Fibroblast of mammary gland (primary cell): ENCODE data around the gene MRPS11.
A peak's percentile ranks its signal among the peaks of the same experiment; 100 is the strongest.
"Not testable (repeated sequence)": the region's sequence is repeated elsewhere in the genome, so short reads cannot be mapped to it uniquely, and the experiment has no call there.

Source experiments
- DNase-seq: peaks from one replicate; pipeline ENCODE4 v3.0.0-alpha.2; 2010; ENCODE audit warnings: low read depth
- H3K4me3 ChIP-seq: 2 replicates; pipeline ENCODE4 v1.5.1; 2011; ENCODE audit warnings: low read depth, mild to moderate bottlenecking, low read length, moderate library complexity; ENCODE audit not compliant: control insufficient read depth
- TF ChIP-seq, protein P1 (sequence below): conservative IDR thresholded peaks from 2 replicates; pipeline ENCODE4 v1.5.1; 2011; ENCODE audit warnings: low read depth, low read length, inconsistent platforms; ENCODE audit not compliant: control insufficient read depth, insufficient read depth

MRPS11 gene

GRCh38 chr15:88469321-88469720 is 1.8 kb downstream of the MRPS11 start:
- TF ChIP-seq, protein P1, sequence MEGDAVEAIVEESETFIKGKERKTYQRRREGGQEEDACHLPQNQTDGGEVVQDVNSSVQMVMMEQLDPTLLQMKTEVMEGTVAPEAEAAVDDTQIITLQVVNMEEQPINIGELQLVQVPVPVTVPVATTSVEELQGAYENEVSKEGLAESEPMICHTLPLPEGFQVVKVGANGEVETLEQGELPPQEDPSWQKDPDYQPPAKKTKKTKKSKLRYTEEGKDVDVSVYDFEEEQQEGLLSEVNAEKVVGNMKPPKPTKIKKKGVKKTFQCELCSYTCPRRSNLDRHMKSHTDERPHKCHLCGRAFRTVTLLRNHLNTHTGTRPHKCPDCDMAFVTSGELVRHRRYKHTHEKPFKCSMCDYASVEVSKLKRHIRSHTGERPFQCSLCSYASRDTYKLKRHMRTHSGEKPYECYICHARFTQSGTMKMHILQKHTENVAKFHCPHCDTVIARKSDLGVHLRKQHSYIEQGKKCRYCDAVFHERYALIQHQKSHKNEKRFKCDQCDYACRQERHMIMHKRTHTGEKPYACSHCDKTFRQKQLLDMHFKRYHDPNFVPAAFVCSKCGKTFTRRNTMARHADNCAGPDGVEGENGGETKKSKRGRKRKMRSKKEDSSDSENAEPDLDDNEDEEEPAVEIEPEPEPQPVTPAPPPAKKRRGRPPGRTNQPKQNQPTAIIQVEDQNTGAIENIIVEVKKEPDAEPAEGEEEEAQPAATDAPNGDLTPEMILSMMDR: no peak
- no peak overlapping the region for H3K4me3 ChIP-seq
- DNase-seq: no peak

- no peak for DNase-seq
- TF ChIP-seq, protein P1: peak; percentile 11
- H3K4me3 ChIP-seq: no peak overlapping the region
These were observed 3.3 kb downstream of the MRPS11 start for GRCh38 chr15:88470625-88471372.

- TF ChIP-seq, protein P1: no peak
- no peak for DNase-seq
- H3K4me3 ChIP-seq: no peak overlapping the region
These were observed 4.7 kb downstream of the MRPS11 start for GRCh38 chr15:88472225-88472624.

GRCh38 chr15:88473661-88474293 is 6.3 kb downstream of the MRPS11 start:
- not testable (repeated sequence) for DNase-seq, H3K4me3 ChIP-seq

DNA sequence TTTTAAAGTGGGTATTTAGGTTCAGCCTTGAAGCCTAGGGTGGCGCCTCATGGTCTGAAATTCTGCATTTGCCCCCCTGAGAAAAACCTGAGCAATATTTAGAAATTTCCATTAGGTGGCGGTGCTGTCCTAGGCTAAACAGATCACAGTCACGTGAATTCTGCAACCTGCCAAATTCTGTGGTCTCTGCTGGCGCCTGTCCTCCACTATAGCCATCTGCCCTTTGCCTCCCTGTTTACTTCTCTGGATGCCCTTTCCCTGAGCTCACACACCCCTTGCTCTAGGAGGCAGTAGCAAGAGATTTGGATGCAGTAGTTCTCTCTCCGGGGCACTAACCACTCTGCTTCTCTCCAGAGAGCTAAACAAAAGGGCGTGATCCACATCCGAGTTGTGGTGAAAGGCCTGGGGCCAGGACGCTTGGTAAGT is 9.1 kb downstream of the MRPS11 start:
- TF ChIP-seq, protein P1: peak; percentile 61
- no peak overlapping the region for H3K4me3 ChIP-seq
- DNase-seq: peak; percentile 68

DNA sequence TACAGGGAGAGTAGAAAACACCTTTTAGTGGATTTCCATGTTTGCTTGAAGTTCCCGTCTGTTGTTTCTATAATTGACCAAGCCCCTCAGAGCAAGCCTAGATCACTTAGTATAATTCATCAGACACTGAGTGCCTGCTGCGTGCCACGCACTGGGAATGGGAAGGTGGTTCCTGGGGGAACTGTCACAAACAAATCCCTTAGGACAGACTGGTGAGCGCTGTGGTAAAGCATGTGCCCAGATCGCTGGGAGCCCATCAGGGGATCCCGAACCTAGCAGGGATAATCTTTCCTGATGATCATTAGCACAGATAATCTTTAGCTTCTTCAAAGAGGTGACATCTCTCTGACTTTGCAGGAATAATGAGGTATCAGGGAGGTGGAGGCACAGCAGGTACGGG is 9.6 kb downstream of the MRPS11 start:
- H3K4me3 ChIP-seq: no peak overlapping the region
- no peak for DNase-seq
- TF ChIP-seq, protein P1: no peak

- no peak for DNase-seq
- no peak overlapping the region for H3K4me3 ChIP-seq
- TF ChIP-seq, protein P1: no peak
These were observed 10.4 kb downstream of the MRPS11 start for GRCh38 chr15:88477904-88478303.
